AG10803 (cell line): ENCODE measurements around the gene ERC1.

ENCODE experiments used
- DNase-seq: peaks from one replicate; pipeline ENCODE4 v3.0.0; 2010; ENCODE audit warnings: low read depth
- H3K4me3 ChIP-seq: 2 replicates; pipeline ENCODE4 v1.5.1; 2011; ENCODE audit warnings: mild to moderate bottlenecking, low read length, control low read depth
- CTCF ChIP-seq: conservative IDR thresholded peaks from 2 replicates; pipeline ENCODE4 v1.5.1; 2011; ENCODE audit warnings: mild to moderate bottlenecking, low read length, control low read depth, inconsistent platforms

ERC1 gene

GRCh38 chr12:990661-991349 is at the start of gene ERC1:
Gene ERC1, plus strand, starts transcription at chr12:991223. Its CDS starts 36,681 bp downstream, at chr12:1027904.
- peak within 1 kb of the TSS; percentile 82 for H3K4me3 ChIP-seq
- TF ChIP-seq CTCF = no peak

GRCh38 chr12:943051-943450 is 48.0 kb upstream of the ERC1 start:
- no peak for TF ChIP-seq CTCF
- no peak overlapping the region for H3K4me3 ChIP-seq
- DNase-seq = no peak

More at GRCh38 chr12:990661-991349, at the start of gene ERC1:
- peak; percentile 89 for DNase-seq

DNA sequence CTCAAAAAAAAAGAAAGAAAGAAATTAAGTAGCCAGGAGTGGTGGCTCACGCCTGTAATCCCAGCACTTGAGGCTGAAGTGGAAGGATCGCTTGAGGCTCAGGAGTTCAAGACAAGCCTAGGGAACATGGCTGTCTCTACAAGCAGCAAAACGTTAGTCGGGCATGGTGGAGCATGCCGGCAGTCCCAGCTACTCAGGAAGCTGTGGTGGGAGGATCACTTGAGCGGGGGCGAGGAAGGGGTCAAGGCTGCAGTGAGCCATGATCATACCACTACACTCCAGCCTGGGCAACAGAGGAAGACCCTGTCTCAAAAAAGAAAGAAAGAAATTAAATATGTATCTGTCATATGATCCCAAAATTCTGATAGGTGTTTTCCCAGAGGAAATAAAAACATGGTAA is 46.8 kb upstream of the ERC1 start:
- DNase-seq = no peak
- no peak overlapping the region for H3K4me3 ChIP-seq
- no peak for TF ChIP-seq CTCF

- H3K4me3 ChIP-seq = no peak overlapping the region
- DNase-seq = peak; percentile 17
- no peak for TF ChIP-seq CTCF
Measured at GRCh38 chr12:946212-946611, 44.8 kb upstream of the ERC1 start.

- DNase-seq = peak; percentile 15
- no peak for TF ChIP-seq CTCF
- H3K4me3 ChIP-seq = no peak overlapping the region
Measured at GRCh38 chr12:946631-947030, 44.4 kb upstream of the ERC1 start.

GRCh38 chr12:948238-948637 is 42.8 kb upstream of the ERC1 start:
- no peak for DNase-seq
- no peak for TF ChIP-seq CTCF
- H3K4me3 ChIP-seq = peak overlapping the region; percentile 93

DNA sequence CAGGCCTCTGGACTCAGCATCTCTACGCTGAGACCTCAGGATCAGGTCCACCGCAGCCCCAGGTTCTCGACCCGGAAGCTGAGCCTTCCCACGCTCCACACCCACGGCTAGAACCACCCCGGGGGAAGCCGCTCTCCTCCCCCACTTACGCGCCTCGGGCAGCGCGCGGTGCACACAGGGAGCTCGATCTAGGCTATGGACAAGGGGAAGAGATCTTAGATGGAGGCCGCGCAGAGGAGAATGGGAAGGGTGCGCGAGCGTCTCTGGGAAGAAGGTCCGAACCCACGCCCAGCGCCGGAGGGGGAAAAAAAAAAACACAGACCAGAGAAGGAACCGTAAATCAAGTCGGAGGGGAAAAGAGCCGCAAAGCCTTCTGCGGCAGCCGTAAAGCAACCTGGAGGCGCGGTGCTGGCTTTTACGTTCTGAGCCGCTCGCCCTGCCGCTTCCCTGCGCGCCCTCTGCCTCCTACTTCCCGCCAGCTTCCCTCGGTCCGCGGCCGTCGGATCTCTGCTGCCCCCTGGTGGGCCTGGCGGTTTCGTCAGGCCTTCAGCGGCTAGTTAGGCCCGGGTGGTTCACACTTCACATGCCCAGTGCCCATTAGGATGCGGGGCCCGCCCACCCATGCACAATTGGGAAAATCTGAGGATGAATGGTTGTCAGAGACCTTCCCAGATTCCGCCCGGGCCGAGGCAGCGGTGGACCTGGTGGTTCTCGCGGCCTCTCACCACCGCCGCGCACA is 41.4 kb upstream of the ERC1 start, which contains the start of gene RAD52:
RAD52 (minus strand) TSS at position 242 of the 739 bp plus-strand sequence. CDS start 16,636 bp downstream, outside the sequence.
- DNase-seq = peak; percentile 99
- peak within 1 kb of the TSS; percentile 93 for H3K4me3 ChIP-seq
- TF ChIP-seq CTCF = peak; percentile 80
